PC-9 (cell line): Measurements from ENCODE around the gene STXBP3. TPM values are rescaled to one million over a fixed set of nuclear protein-coding genes. Genes with fewer than 3 reads are reported as not detected.
A peak's percentile ranks its signal among the peaks of the same experiment; 100 is the strongest.

Experiments used
- BruUV-seq: library from RNA; stranded (reverse); fragments of 400-500 nt; replicated peaks from 2 replicates; lab custom pipeline; 2021; lab: Mats Ljungman, UMichigan
- CTCF ChIA-PET: fragments of 300-600 bp; sonication (Branson Sonifier 250); formaldehyde crosslinking; loops from one replicate; lab custom pipeline; 2022; ENCODE audit warnings: antibody characterized with exemption; lab: Charles Lee
- POLR2A ChIA-PET: fragments of 300-600 bp; sonication (Branson Sonifier 250); formaldehyde crosslinking; loops from one replicate; lab custom pipeline; 2022; ENCODE audit warnings: antibody characterized with exemption; ENCODE audit not compliant: unreplicated experiment; lab: Charles Lee
- DNase-seq, 2 experiments: peaks; one replicate each; pipeline versions ENCODE4 v3.0.0 to v3.0.0-alpha.2; 2015 to 2022; ENCODE audit warnings: mixed read lengths in 1 of 2
- H2AFZ ChIP-seq: fragments of 200-600 bp; sonication (generic); 2 replicates; pipeline ENCODE4 v1.8.1; 2017; ENCODE audit warnings: antibody characterized with exemption
- H3F3A ChIP-seq: fragments of 200-600 bp; sonication (generic); 2 replicates; pipeline ENCODE4 v1.8.1; 2017; ENCODE audit warnings: antibody characterized with exemption, mild to moderate bottlenecking, low read depth; ENCODE audit not compliant: insufficient read depth
- H3K27ac ChIP-seq: fragments of 200-600 bp; sonication (generic); 2 replicates; pipeline ENCODE4 v1.6.1; 2016; ENCODE audit warnings: mixed run types
- H3K27me3 ChIP-seq: fragments of 200-600 bp; sonication (generic); 2 replicates; pipeline ENCODE4 v1.6.1; 2016; ENCODE audit warnings: low read depth, mixed run types; ENCODE audit not compliant: insufficient read depth
- H3K36me3 ChIP-seq: fragments of 200-600 bp; sonication (generic); 2 replicates; pipeline ENCODE4 v1.6.1; 2016; ENCODE audit warnings: low read depth, mixed run types
- H3K4me1 ChIP-seq: fragments of 200-600 bp; sonication (generic); replicated peaks from 2 replicates; pipeline ENCODE4 v1.6.1; 2016; ENCODE audit warnings: mixed run types; ENCODE audit not compliant: insufficient read depth
- H3K4me2 ChIP-seq: fragments of 200-600 bp; sonication (generic); 2 replicates; pipeline ENCODE4 v1.6.1; 2017; ENCODE audit warnings: mixed run types
- H3K4me3 ChIP-seq: fragments of 200-600 bp; sonication (generic); 2 replicates; pipeline ENCODE4 v1.6.1; 2016; ENCODE audit warnings: mixed run types
- H3K79me2 ChIP-seq: fragments of 200-600 bp; sonication (generic); 2 replicates; pipeline ENCODE4 v1.6.1; 2017; ENCODE audit warnings: low read depth, mixed run types
- H3K9me2 ChIP-seq: fragments of 200-600 bp; sonication (generic); 2 replicates; pipeline ENCODE4 v1.8.1; 2017; ENCODE audit warnings: mild to moderate bottlenecking; ENCODE audit not compliant: insufficient read depth
- H3K9me3 ChIP-seq: fragments of 200-600 bp; sonication (generic); 2 replicates; pipeline ENCODE4 v1.8.1; 2016; ENCODE audit warnings: low read depth; ENCODE audit not compliant: insufficient read depth
- H4K20me1 ChIP-seq: fragments of 200-600 bp; sonication (generic); 2 replicates; pipeline ENCODE4 v1.8.1; 2017; ENCODE audit not compliant: insufficient read depth
- CTCF ChIP-seq: fragments of 200-600 bp; sonication (generic); conservative IDR thresholded peaks from 2 replicates; pipeline ENCODE4 v1.6.1; 2017; ENCODE audit warnings: mixed run types, antibody characterized with exemption, mild to moderate bottlenecking, moderate library complexity
- EZH2 ChIP-seq: fragments of 200-600 bp; sonication (generic); IDR thresholded peaks from 2 replicates; pipeline ENCODE4 v1.8.0; 2017; ENCODE audit warnings: antibody characterized with exemption, low read depth
- intact Hi-C: fragments of 100-400 bp; cut with micrococcal nuclease; formaldehyde crosslinking; loops from one replicate; pipeline ENCODE4 v1.10.0; 2022; ENCODE audit not compliant: unreplicated experiment
- total RNA-seq: library from RNA; stranded (reverse); gene quantifications from 2 replicates; pipeline ENCODE4 v1.2.3, GENCODE V29; 2021

The STXBP3 gene
- total RNA-seq, 1 experiment from 2014 or later: 37.0 TPM

- no peaks in the 10 kb centered on the region for H3K27me3 ChIP-seq
- H3K27ac ChIP-seq: no peak overlapping the region
- no TSS peak for BruUV-seq
- no peak overlapping the region for H3K4me2 ChIP-seq
- no peaks in the 10 kb centered on the region; the same call in none of the 2 replicates for H3K36me3 ChIP-seq
- H4K20me1 ChIP-seq: no peaks in the 10 kb centered on the region
- H3K4me1 ChIP-seq: peaks cover 11% of the 10 kb centered on the region
- no peaks in the 10 kb centered on the region for H3K9me2 ChIP-seq
- DNase-seq: no peak
- H3K4me3 ChIP-seq: no peak overlapping the region
- H3F3A ChIP-seq: peaks cover 9% of the 10 kb centered on the region
- ChIA-PET POLR2A (no interaction called here), CTCF (no interaction called here)
- H3K79me2 ChIP-seq: no peaks in the 10 kb centered on the region
- no peak overlapping the region for H2AFZ ChIP-seq
- TF ChIP-seq EZH2 (no peak), CTCF (no peak)
- intact Hi-C loops: no loop called here
- H3K9me3 ChIP-seq: peaks cover 3% of the 10 kb centered on the region; the same call in 1 of the 2 replicates
Measured at GRCh38 chr1:108808438-108808837, 62.0 kb downstream of the STXBP3 start.

- Histone ChIP-seq H3K4me3 (no peak overlapping the region), H3F3A (peaks cover 11% of the 10 kb centered on the region), H2AFZ (no peak overlapping the region), H3K36me3 (no peaks in the 10 kb centered on the region; the same call in 1 of the 2 replicates), H3K4me1 (peaks cover 43% of the 10 kb centered on the region), H3K27ac (no peak overlapping the region), H3K27me3 (no peaks in the 10 kb centered on the region), H3K4me2 (no peak overlapping the region), H3K79me2 (no peaks in the 10 kb centered on the region), H3K9me3 (peaks cover 3% of the 10 kb centered on the region; the same call in 1 of the 2 replicates), H4K20me1 (no peaks in the 10 kb centered on the region), H3K9me2 (no peaks in the 10 kb centered on the region)
- no peak for DNase-seq
- TF ChIP-seq EZH2 (no peak), CTCF (no peak)
- BruUV-seq: no TSS peak
- CTCF ChIA-PET: no interaction called here
- intact Hi-C loops: no loop called here
- POLR2A ChIA-PET: no interaction called here
Measured at GRCh38 chr1:108811611-108812010, 65.1 kb downstream of the STXBP3 start.

- no peaks in the 10 kb centered on the region for H3K27me3 ChIP-seq
- peaks cover 15% of the 10 kb centered on the region for H3F3A ChIP-seq
- BruUV-seq: no TSS peak
- H3K79me2 ChIP-seq: no peaks in the 10 kb centered on the region
- H3K4me1 ChIP-seq: peaks cover 48% of the 10 kb centered on the region
- peak overlapping the region; percentile 49 for H3K4me2 ChIP-seq
- TF ChIP-seq CTCF: no peak
- TF ChIP-seq EZH2: no peak
- H2AFZ ChIP-seq: no peak overlapping the region
- ChIA-PET CTCF (no interaction called here), POLR2A (no interaction called here)
- no peaks in the 10 kb centered on the region for H4K20me1 ChIP-seq
- H3K36me3 ChIP-seq: no peaks in the 10 kb centered on the region; the same call in 1 of the 2 replicates
- H3K27ac ChIP-seq: peak overlapping the region; percentile 9; the same call in 1 of the 2 replicates
- H3K9me2 ChIP-seq: no peaks in the 10 kb centered on the region
- DNase-seq: peak; percentile 10 to 88
- no peak overlapping the region for H3K4me3 ChIP-seq
- H3K9me3 ChIP-seq: peaks cover 3% of the 10 kb centered on the region; the same call in 1 of the 2 replicates
- intact Hi-C loops: no loop called here
Measured at GRCh38 chr1:108813326-108813725, 66.9 kb downstream of the STXBP3 start.
